Measurements from ENCODE around the gene TXNL1.

Gene TXNL1

DNA sequence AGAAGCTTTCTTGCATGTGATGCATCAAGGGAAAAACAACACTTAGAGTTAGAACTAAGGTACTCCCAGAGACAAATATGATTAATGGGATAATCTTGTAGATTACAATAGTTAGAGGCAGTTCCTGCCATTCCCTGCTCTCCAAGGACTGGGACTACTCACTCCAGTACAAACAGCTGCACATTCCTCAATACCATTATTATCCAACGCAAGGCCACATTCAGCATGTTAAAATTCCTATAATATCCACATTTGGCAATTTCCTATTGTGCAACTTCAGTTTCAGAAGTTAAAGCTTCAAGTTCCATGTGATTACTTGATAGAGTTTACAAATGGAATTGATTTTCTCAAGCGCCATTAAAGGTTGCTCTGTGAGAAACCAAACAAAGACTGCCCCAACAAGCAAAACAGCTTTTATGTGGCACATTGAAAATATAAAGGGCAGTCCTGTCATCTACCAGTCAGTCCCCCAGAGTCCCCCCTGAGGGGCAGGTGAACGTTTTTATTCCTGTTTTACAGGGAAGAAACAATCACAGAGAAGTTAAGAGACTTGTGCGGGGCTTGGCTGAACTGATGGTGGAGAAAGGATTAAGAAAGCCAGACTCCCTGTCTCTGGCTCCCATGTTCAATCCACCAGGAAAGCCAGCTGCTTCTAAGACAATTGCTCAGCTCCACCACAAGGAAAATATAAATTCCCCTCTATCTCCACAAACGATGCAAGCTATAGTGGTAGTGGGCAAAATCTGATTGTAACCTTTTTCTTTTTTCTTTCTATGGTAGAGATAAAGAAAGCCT lies 72.6 kb downstream of the TXNL1 start:
- no peak for DNase-seq

DNA sequence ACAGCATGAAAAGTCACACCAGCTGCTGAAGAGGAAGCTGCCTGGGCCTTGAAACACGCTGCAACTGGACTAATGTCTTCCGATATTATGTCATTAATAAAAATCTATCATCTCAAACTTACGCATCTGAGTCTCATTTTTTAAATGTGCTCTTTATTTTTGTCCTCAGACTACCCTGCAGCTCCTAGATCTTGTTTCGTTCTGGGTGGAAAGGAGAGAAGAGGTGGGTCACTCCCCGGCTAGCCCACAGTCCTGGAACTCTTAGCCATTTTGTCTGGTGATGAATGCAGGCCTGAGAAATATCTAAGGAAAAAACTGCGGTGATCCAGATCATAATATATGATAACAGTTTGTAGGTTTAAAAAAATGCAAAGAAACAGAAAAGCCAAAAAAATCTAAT lies 73.3 kb downstream of the TXNL1 start:
- DNase-seq = no peak

DNA sequence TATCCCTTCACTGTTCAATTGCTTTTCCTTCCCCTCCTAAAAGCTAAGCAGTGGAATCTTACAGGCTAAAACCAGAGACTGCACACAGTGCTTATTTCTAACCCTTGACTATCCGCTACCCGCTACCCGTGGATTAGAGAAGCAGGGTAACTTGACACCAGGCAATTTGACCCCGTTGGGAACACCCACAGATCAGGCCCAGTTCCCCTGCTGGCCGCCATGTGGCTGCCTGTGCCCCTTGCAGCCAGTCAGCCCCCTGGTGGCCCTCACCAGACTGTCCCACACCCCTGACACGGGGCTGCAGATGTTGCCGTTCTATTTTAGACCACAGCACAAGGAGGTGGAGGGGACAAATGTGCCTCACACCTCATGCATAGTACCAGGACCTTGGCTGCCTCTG lies 74.8 kb downstream of the TXNL1 start:
- no peak for DNase-seq

DNA sequence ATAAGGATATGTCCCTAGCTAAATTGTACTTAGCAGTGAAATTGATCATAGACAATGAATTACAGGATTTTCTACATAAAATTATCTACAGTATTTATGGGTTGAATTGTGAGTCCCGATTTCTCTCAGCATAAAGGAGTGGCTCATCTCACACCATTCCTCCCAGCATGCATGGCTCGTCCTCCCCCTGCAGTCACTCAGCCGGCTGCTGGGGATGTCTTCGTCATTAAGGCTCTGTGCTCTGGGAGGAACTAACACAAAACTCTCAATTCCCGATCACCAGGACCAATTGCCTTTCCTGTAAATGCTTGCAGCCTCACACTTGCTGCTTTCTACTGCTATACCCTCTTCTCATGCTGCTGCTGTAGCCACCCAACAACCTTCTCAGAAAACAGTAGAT lies 75.9 kb downstream of the TXNL1 start:
- no peak for DNase-seq

DNA sequence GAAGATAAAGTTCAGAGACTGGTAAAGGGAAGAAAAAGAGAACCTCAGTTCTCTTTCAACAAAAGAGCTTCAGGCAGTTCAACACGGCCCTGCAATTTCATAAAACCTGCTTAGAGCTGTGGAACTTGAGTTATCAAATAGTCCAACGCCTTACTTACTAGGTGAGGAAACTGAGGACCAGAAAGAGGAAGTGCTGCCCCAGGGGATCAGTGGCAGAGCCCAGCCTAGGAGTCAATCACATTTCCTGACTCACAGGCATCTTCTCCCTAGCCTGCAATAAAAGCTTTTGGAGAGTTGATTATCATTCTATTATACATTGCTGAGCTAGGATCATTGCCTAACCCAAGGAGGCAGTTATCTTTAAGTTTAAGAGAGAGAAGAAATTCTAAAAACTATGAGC lies 77.4 kb downstream of the TXNL1 start:
- DNase-seq = no peak

DNA sequence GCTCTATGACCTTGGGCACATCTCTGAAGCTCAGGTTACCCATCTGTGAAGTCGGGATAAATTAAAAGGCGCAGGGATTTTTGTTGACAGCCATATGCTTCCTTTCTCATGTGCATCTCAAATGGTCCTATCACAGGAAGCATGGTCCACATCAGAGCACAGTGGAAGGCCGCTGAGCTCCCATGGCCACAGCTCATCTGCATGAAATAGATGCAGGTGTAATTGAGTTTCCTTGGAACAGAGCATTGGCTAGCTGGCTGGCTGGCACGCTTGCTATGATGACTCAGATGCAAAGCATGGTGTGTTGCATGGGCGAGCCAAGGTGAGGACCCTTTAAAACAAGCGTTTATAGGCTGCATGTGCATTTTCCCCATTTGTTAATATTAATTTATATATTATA lies 79.3 kb downstream of the TXNL1 start:
- no peak for DNase-seq

DNA sequence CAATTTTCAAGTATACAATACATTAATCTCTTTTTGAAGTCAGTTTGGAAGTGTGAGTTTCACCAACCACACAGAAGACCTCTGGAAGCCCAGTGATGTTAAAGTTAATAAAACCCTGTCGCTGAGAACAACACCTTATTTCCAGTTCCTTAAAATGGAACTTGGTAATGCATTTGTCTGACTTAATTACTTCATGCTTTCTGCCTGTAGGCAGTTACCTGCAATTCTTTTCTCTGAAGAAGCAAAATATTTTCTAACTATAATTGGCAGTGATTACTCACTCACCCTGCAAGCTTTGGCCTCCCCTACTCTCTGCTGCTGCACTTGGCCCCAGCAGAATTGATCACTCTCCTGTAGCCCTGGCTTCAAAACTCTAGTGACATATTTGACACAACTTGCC lies 81.5 kb downstream of the TXNL1 start:
- no peak for DNase-seq

DNA sequence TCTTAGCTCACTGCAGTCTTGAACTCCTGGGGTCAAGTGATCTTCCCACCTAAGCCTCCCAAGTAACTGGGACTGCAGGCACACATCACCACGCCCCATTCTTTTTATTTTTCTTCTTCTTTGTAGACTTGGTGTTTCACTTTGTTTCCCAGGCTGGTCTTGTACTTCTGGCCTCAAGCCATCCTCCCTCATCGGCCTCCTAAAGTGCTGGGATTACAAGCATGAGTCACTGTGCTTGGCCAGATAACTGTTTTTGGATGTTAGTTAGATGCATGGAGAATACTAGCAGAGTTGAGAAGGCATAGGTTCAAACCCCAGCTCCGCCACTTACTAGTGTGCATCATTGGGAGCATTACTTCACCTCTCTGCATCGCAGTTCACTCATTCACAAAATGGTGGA lies 88.3 kb downstream of the TXNL1 start:
- DNase-seq = no peak

Data from KG1 (cell line).